Astrocyte (in vitro differentiated cells and primary cell): Measurements from ENCODE around the gene STK33.
A peak's percentile ranks its signal among the peaks of the same experiment; 100 is the strongest.

Source experiments
- CTCF ChIP-seq: IDR thresholded peaks from 2 replicates; pipeline ENCODE4 v1.5.1; 2011; ENCODE audit warnings: low read depth, mild to moderate bottlenecking, inconsistent platforms, low read length, moderate library complexity; ENCODE audit not compliant: insufficient read depth
- EZH2 ChIP-seq: IDR thresholded peaks from 2 replicates; pipeline ENCODE4 v1.6.1; 2012; ENCODE audit warnings: mild to moderate bottlenecking, low read length, inconsistent platforms; ENCODE audit not compliant: insufficient read depth

DNA sequence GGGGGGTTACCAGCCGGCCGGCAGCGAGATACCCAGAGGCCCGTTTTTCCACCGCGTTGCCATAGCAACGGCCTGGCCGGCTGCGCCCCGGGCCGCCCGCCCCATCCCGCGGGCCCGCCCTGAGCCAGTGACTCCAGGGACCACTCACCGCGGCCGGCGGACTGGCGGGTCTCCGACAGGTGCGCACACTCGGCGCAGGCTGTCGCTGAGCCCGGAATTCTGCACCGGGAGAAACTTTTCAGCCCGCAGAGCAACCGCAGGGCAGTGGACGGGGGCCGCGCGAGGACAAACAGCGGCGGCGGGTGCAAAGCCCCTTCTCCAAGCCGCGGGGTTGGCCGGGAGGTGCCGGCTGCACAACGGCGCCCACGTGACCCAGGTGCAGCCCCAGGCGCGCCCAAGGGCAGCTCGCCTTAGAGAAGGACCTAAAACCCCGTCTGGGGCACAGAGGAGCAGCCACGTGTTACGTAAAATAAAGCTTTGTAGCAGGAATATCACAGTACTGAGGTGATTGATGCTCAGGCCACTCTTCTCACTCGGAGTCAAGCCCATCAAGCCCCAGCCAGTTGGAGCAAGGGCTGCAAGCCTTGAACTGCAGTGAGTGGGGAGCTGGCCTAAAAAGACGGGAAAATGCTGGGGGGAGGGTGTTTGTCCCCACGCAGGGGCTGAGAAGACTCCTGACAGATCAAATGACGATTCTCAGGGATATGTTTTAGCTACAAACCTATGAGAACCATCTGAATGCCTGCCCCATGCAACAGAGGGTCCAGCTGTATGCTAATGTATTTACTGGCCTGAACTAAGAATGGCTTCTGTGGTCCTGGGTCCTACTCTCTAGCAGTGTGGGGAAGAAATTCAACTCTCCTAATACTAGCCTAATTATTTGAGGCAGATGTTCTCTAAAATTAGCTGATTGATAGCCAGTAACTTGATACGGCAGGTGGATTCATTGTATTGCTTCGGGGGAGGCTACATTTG is at the start of gene STK33:
- no peak for TF ChIP-seq CTCF
- peak; percentile 61 for TF ChIP-seq EZH2
